ENCODE measurements around the gene TRIP4. TPM values are rescaled to one million over a fixed set of nuclear protein-coding genes. Genes with fewer than 3 reads are reported as not detected.
"Not testable (repeated sequence)": the region's sequence is repeated elsewhere in the genome, so short reads cannot be mapped to it uniquely, and the experiment has no call there.

TRIP4 gene
- total RNA-seq, 1 donor = 11.8 TPM

DNA sequence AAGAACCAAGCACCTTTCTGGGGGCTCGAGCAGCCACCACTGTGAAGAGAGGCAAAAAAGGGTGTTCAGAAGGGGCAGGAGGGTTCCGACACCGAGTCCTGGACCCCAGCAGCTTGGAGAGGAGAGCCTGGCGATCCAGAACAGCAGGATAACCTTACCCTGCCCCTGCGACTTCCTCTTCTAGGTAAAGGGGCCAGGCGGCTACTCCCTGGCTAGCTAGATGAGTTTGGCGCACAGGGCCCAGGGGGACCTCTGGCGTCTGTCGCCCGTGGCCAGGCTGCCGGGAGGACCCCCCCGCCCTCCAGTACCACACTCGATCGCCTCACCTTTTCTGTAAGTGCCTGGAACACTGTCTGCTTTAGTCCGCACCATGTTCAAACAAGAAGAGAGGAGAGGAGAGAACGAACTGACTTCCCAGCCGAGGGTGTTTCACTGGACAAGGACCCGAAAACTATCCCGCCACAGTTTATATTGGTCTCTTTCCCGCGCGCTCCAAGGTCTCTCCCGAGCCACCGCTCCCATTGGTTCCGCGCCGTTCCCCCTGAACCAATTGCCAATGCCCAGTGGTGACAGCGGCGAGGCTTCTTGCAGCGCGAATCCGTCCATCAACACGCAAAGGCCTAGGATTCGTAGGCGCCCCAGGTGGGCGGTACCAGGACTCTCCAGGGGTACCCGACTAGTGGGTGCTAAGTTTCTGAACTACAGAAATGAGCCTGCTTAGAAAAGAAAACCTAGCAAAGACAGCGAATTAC lies 6.5 kb upstream of the TRIP4 start, which contains the start of gene PCLAF:
PCLAF (minus strand) TSS at position 442 of the 752 bp plus-strand sequence; CDS start at position 372, 70 bp downstream.
- DNase-seq (ENCODE audit: low read depth) = peak; percentile 93
- peak within 1 kb of the TSS; percentile 80 for H3K4me3 ChIP-seq (ENCODE audit: low read depth, low read length)
- TF ChIP-seq CTCF (IDR thresholded peaks at IDR 0.05; ENCODE audit: insufficient read depth, low read length) = no peak

DNA sequence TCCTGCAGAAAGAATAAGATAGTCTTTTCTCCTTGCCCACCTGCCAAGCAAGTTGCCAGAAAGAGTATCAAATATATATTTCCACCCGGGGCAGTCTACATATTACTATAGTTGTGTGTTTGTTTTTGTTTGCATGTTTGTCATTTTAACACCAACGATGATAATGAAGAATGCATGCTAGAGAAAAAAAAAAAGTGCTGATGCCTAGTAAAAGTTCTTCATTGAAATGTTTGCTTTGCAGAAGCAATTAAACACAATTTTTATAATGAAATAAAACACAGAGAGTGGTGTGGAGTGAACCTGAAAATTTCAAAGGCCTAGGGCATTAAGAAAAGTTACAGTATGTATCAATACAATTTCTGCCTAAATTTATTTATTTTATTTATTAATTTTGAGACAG lies 3.9 kb upstream of the TRIP4 start:
- no peak overlapping the region for H3K4me3 ChIP-seq (ENCODE audit: low read depth, low read length)
- DNase-seq (ENCODE audit: low read depth) = no peak
- no peak for TF ChIP-seq CTCF (IDR thresholded peaks at IDR 0.05; ENCODE audit: insufficient read depth, low read length)

DNA sequence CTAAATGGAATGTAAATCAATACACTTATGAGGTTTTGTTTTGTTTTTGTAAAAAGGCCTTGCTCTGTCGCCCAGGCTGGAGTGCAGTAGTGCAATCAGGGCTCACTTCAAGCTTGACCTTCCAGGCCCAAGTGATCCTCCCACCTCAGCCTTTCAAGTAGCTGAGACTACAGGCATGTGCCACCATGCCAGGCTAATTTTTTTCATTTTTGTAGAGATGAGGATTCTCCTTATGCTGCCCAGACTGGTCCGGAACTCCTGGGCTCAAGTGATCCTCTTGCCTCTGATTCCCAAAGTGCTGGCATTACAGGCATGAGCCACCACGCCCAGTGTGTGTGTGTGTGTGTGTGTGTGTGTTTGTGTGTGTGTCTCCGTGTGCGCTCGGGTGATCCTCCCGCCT lies 1.3 kb upstream of the TRIP4 start:
- no peak overlapping the region for H3K4me3 ChIP-seq (ENCODE audit: low read depth, low read length)
- TF ChIP-seq CTCF (IDR thresholded peaks at IDR 0.05; ENCODE audit: insufficient read depth, low read length) = no peak
- DNase-seq (ENCODE audit: low read depth) = no peak

- H3K4me3 ChIP-seq (ENCODE audit: low read depth, low read length) = peak overlapping the region; percentile 95
- DNase-seq (ENCODE audit: low read depth) = no peak
- TF ChIP-seq CTCF (IDR thresholded peaks at IDR 0.05; ENCODE audit: insufficient read depth, low read length) = no peak
These were observed 1.4 kb downstream of the TRIP4 start for GRCh38 chr15:64389036-64389435.

DNA sequence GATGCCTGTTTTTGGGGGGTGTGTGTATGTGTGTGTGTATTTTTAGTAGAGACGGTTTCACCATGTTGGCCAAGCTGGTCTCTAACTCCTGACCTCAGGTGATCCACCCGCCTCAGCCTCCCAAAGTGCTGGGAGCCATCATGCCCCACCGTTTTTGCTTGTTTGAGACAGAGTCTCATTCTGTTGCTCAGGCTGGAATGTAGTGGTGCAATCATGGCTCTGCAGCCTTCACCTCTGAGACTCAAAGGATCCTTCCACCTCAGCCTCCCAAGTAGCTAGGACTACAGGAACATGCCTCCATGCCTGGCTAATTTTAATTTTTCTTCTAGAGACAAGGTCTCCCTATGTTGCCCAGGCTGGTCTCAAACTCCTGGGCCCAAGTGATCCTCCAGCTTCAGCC lies 4.8 kb downstream of the TRIP4 start:
- not testable (repeated sequence) for H3K4me3 ChIP-seq (ENCODE audit: low read depth, low read length); DNase-seq (ENCODE audit: low read depth)

GRCh38 chr15:64396789-64397188 lies 9.2 kb downstream of the TRIP4 start:
- DNase-seq (ENCODE audit: low read depth) = no peak
- TF ChIP-seq CTCF (IDR thresholded peaks at IDR 0.05; ENCODE audit: insufficient read depth, low read length) = no peak
- no peak overlapping the region for H3K4me3 ChIP-seq (ENCODE audit: low read depth, low read length)

GRCh38 chr15:64398575-64398974 lies 10.9 kb downstream of the TRIP4 start:
- no peak for DNase-seq (ENCODE audit: low read depth)
- no peak overlapping the region for H3K4me3 ChIP-seq (ENCODE audit: low read depth, low read length)
- no peak for TF ChIP-seq CTCF (IDR thresholded peaks at IDR 0.05; ENCODE audit: insufficient read depth, low read length)
